Sigmoid colon (tissue), 4 donors: ENCODE data around the gene ZBTB21.

Source experiments
- EP300 ChIP-seq, 4 donors: sonication (generic); formaldehyde crosslinking; IDR thresholded peaks; one replicate each; pipeline ENCODE4 v1.6.1; 2017; ENCODE audit warnings: antibody characterized with exemption in 4 of 4
- POLR2A ChIP-seq, 2 donors: fragments of 450-650 bp; IDR thresholded peaks; one replicate each; pipeline ENCODE4 v1.6.1; 2016; ENCODE audit warnings: antibody characterized with exemption in 2 of 2, mild to moderate bottlenecking in 2 of 2, moderate library complexity in 2 of 2
- TF ChIP-seq, protein P1 (sequence below), 4 experiments: fragments of 450-650 bp in 3 of 4; fragments of 200-600 bp in 1 of 4; IDR thresholded peaks; one replicate each; pipeline ENCODE4 v1.5.1; 2016 to 2019; ENCODE audit warnings: antibody characterized with exemption in 4 of 4, mild to moderate bottlenecking in 3 of 4, moderate library complexity in 2 of 4

DNA sequence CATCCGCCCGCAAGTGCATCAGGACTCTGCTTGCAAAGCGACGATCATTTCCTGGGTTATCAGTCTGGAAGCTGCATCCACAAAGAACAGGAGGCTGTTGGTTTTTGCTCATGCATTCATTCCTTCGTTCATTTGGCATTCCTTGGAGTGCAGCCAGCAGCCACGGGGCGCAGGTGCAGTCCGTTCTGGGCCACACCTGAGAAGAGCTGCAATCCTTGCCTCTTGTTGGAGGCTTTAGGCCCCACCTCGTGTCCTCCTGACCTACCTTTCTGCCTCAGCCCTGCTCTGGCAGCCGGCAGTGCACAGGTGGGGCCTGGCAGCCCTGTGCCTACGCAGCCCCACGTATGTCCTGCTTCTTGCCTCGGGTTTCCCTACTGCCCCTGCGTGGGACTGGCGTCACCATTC, 36.7 kb downstream of the ZBTB21 start:
- TF ChIP-seq, protein P1, sequence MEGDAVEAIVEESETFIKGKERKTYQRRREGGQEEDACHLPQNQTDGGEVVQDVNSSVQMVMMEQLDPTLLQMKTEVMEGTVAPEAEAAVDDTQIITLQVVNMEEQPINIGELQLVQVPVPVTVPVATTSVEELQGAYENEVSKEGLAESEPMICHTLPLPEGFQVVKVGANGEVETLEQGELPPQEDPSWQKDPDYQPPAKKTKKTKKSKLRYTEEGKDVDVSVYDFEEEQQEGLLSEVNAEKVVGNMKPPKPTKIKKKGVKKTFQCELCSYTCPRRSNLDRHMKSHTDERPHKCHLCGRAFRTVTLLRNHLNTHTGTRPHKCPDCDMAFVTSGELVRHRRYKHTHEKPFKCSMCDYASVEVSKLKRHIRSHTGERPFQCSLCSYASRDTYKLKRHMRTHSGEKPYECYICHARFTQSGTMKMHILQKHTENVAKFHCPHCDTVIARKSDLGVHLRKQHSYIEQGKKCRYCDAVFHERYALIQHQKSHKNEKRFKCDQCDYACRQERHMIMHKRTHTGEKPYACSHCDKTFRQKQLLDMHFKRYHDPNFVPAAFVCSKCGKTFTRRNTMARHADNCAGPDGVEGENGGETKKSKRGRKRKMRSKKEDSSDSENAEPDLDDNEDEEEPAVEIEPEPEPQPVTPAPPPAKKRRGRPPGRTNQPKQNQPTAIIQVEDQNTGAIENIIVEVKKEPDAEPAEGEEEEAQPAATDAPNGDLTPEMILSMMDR (IDR thresholded peaks at IDR 0.05), result no peak
- TF ChIP-seq EP300 (IDR thresholded peaks at IDR 0.05) (no peak), POLR2A (IDR thresholded peaks at IDR 0.05) (no peak)
